HCT116 (cell line): ENCODE measurements around the gene CNTROB. TPM values are rescaled to one million over a fixed set of nuclear protein-coding genes. Genes with fewer than 3 reads are reported as not detected.

ENCODE experiments used
- ATAC-seq: fragments of 200-7000 bp; cut with Tn5 transposase; 2 replicates; pipeline ENCODE4 v1.9.1; 2020; ENCODE audit warnings: mild to moderate bottlenecking, moderate library complexity
- BruUV-seq: library from RNA; stranded (reverse); fragments of 400-500 nt; replicated peaks from 2 replicates; lab custom pipeline; 2021; lab: Mats Ljungman, UMichigan
- CTCF ChIA-PET: fragments of 300-600 bp; sonication (Branson Sonifier 250); formaldehyde crosslinking; loops from one replicate; lab custom pipeline; 2021; ENCODE audit warnings: antibody characterized with exemption; lab: Charles Lee
- POLR2A ChIA-PET: fragments of 300-600, 350-600 bp; sonication (Branson Sonifier 250); formaldehyde crosslinking; loops from one replicate; lab custom pipeline; 2021; ENCODE audit warnings: antibody characterized with exemption; lab: Charles Lee
- RAD21 ChIA-PET, 2 experiments: fragments of 300-600 bp; sonication (Branson Sonifier 250); formaldehyde crosslinking; loops; one replicate each; lab custom pipeline; 2023; ENCODE audit warnings: low total read pairs in 2 of 2; ENCODE audit not compliant: uncharacterized antibody in 2 of 2, unreplicated experiment in 2 of 2, low non-redundant PET in 1 of 2; lab: Charles Lee
- DNase-seq: peaks from one replicate; pipeline ENCODE4 v3.0.0-alpha.2; 2010; ENCODE audit warnings: low read depth, low spot score
- H2AFZ ChIP-seq: fragments of 200-600 bp; shearing (Covaris generic), sonication (generic); 2 replicates; pipeline ENCODE4 v1.6.1; 2017; ENCODE audit warnings: low read depth, mixed run types, mixed read lengths, antibody characterized with exemption, low read length; ENCODE audit not compliant: poor library complexity, severe bottlenecking
- H3K27ac ChIP-seq: 2 replicates; pipeline ENCODE4 v1.5.1; 2012; ENCODE audit warnings: low read depth, low read length
- H3K27me3 ChIP-seq: fragments of 200-600 bp; sonication (generic); 2 replicates; pipeline ENCODE4 v1.6.1; 2016; ENCODE audit warnings: mixed run types, low read length, mixed read lengths; ENCODE audit not compliant: insufficient read depth
- H3K36me3 ChIP-seq, 2 experiments: fragments of 200-500 bp in 1 of 2; fragments of 200-600 bp in 1 of 2; sonication (Bioruptor generic) in 1 of 2; sonication (generic) in 1 of 2; 2 replicates each; pipeline versions ENCODE4 v1.5.1 to v1.6.1; 2014 to 2016; ENCODE audit warnings: low read length in 2 of 2, inconsistent platforms in 1 of 2, mixed read lengths in 1 of 2, mixed run types in 1 of 2; ENCODE audit not compliant: insufficient read depth in 2 of 2, control insufficient read depth in 1 of 2
- H3K4me1 ChIP-seq, 2 experiments: fragments of 200-600 bp in 1 of 2; sonication (generic) in 1 of 2; 2 replicates each; pipeline versions ENCODE4 v1.5.1 to v1.6.1; 2012 to 2017; ENCODE audit warnings: low read length in 2 of 2, inconsistent platforms in 1 of 2, mild to moderate bottlenecking in 1 of 2, mixed read lengths in 1 of 2, mixed run types in 1 of 2, moderate library complexity in 1 of 2; ENCODE audit not compliant: insufficient read depth in 2 of 2, control insufficient read depth in 1 of 2
- H3K4me2 ChIP-seq: fragments of 200-600 bp; sonication (generic); 2 replicates; pipeline ENCODE4 v1.6.1; 2017; ENCODE audit warnings: mixed run types, low read length, mixed read lengths
- H3K4me3 ChIP-seq, 2 experiments: fragments of 200-600 bp in 1 of 2; sonication (generic) in 1 of 2; replicated peaks in 1 of 2; 2 replicates each; pipeline ENCODE4 v1.5.1; 2011 to 2016; ENCODE audit warnings: low read length in 2 of 2, control low read depth in 1 of 2, low read depth in 1 of 2, mild to moderate bottlenecking in 1 of 2, mixed read lengths in 1 of 2, mixed run types in 1 of 2
- H3K79me2 ChIP-seq: fragments of 200-600 bp; sonication (generic); 2 replicates; pipeline ENCODE4 v1.6.1; 2017; ENCODE audit warnings: mild to moderate bottlenecking, mixed run types, low read length, moderate library complexity, mixed read lengths; ENCODE audit not compliant: insufficient read depth
- H3K9ac ChIP-seq: fragments of 200-600 bp; sonication (generic); 2 replicates; pipeline ENCODE4 v1.6.1; 2016; ENCODE audit warnings: low read length, mixed read lengths
- H3K9me2 ChIP-seq: fragments of 200-600 bp; sonication (generic), shearing (Covaris generic); 2 replicates; pipeline ENCODE4 v1.6.1; 2017; ENCODE audit warnings: mixed run types, mild to moderate bottlenecking, moderate library complexity; ENCODE audit not compliant: insufficient read depth
- H3K9me3 ChIP-seq, 2 experiments: fragments of 200-500 bp in 1 of 2; fragments of 200-600 bp in 1 of 2; sonication (Bioruptor generic) in 1 of 2; sonication (generic) in 1 of 2; 2 replicates each; pipeline ENCODE4 v1.6.1; 2014 to 2017; ENCODE audit warnings: low read length in 2 of 2, mixed read lengths in 2 of 2, inconsistent platforms in 1 of 2, low read depth in 1 of 2, mild to moderate bottlenecking in 1 of 2, mixed run types in 1 of 2, moderate library complexity in 1 of 2; ENCODE audit not compliant: control insufficient read depth in 1 of 2, insufficient read depth in 1 of 2
- H4K20me1 ChIP-seq: fragments of 200-600 bp; sonication (generic), shearing (Covaris generic); 2 replicates; pipeline ENCODE4 v1.6.1; 2017; ENCODE audit warnings: mixed run types, mild to moderate bottlenecking, moderate library complexity; ENCODE audit not compliant: insufficient read depth
- CBX3 ChIP-seq: IDR thresholded peaks from 2 replicates; pipeline ENCODE4 v1.6.1; 2012; ENCODE audit warnings: low read depth
- CEBPB ChIP-seq: IDR thresholded peaks from 2 replicates; pipeline ENCODE4 v1.6.1; 2012; ENCODE audit warnings: low read depth
- CTCF ChIP-seq, 3 experiments: fragments of 200-600 bp in 1 of 3; sonication (generic) in 1 of 3; IDR thresholded peaks in 2 of 3; conservative IDR thresholded peaks in 1 of 3; 2 replicates each; pipeline ENCODE4 v1.5.1; 2012 to 2017; ENCODE audit warnings: low read depth in 2 of 3, low read length in 2 of 3, antibody characterized with exemption in 1 of 3, borderline replicate concordance in 1 of 3, control low read depth in 1 of 3, mild to moderate bottlenecking in 1 of 3, mixed read lengths in 1 of 3, mixed run types in 1 of 3, moderate library complexity in 1 of 3; ENCODE audit not compliant: insufficient read depth in 1 of 3
- ELF1 ChIP-seq: IDR thresholded peaks from 2 replicates; pipeline ENCODE4 v1.6.1; 2012; ENCODE audit warnings: low read depth, borderline replicate concordance
- EZH2 ChIP-seq: fragments of 200-600 bp; sonication (generic); IDR thresholded peaks from 2 replicates; pipeline ENCODE4 v1.6.1; 2017; ENCODE audit warnings: antibody characterized with exemption, mixed run types
- EZH2phosphoT487 ChIP-seq: fragments of 200-600 bp; IDR thresholded peaks from 2 replicates; pipeline ENCODE4 v1.6.1; 2018; ENCODE audit warnings: antibody characterized with exemption, borderline replicate concordance
- FOSL1 ChIP-seq: IDR thresholded peaks from 2 replicates; pipeline ENCODE4 v1.6.1; 2012; ENCODE audit warnings: low read depth
- JUND ChIP-seq: IDR thresholded peaks from 2 replicates; pipeline ENCODE4 v1.6.1; 2012
- POLR2A ChIP-seq: IDR thresholded peaks from 2 replicates; pipeline ENCODE4 v1.7.0; 2011; ENCODE audit warnings: borderline replicate concordance; ENCODE audit not compliant: insufficient read depth, insufficient read length; ENCODE audit errors: extremely low read depth
- POLR2AphosphoS5 ChIP-seq: IDR thresholded peaks from 2 replicates; pipeline ENCODE4 v1.6.1; 2011; ENCODE audit warnings: mild to moderate bottlenecking, low read depth, low read length, moderate library complexity
- SIN3A ChIP-seq: IDR thresholded peaks from 2 replicates; pipeline ENCODE4 v1.6.1; 2012; ENCODE audit warnings: low read depth
- SP1 ChIP-seq: IDR thresholded peaks from 2 replicates; pipeline ENCODE4 v1.6.1; 2012; ENCODE audit warnings: low read depth
- TCF7L2 ChIP-seq: IDR thresholded peaks from 2 replicates; pipeline ENCODE4 v1.7.0; 2011; ENCODE audit warnings: borderline replicate concordance, inconsistent platforms; ENCODE audit not compliant: insufficient read depth, insufficient read length; ENCODE audit errors: extremely low read depth
- YY1 ChIP-seq: IDR thresholded peaks from 2 replicates; pipeline ENCODE4 v1.6.1; 2011; ENCODE audit warnings: low read length, low read depth, moderate library complexity, mild to moderate bottlenecking; ENCODE audit not compliant: insufficient replicate concordance; ENCODE audit errors: extremely low read depth
- ZFX ChIP-seq: fragments of 450-650 bp; IDR thresholded peaks from 2 replicates; pipeline ENCODE4 v1.6.1; 2017
- ZNF274 ChIP-seq: fragments of 200-500 bp; sonication (Bioruptor generic); IDR thresholded peaks from 2 replicates; pipeline ENCODE4 v1.6.1; 2014; ENCODE audit warnings: mild to moderate bottlenecking, low read depth, low read length, inconsistent platforms
- intact Hi-C: fragments of 100-400 bp; cut with micrococcal nuclease; formaldehyde crosslinking; loops from 2 replicates; pipeline ENCODE4 v1.10.0; 2022
- total RNA-seq: library from RNA; stranded (reverse); gene quantifications from one replicate; pipeline ENCODE4 v1.2.1, GENCODE V29; 2021; ENCODE audit not compliant: unreplicated experiment
- TF ChIP-seq, protein P1 (sequence below): IDR thresholded peaks from 2 replicates; pipeline ENCODE4 v1.6.1; 2012; ENCODE audit warnings: low read depth
- TF ChIP-seq, protein P2 (sequence below): IDR thresholded peaks from 2 replicates; pipeline ENCODE4 v1.6.1; 2011; ENCODE audit warnings: mild to moderate bottlenecking, low read length, moderate library complexity; ENCODE audit not compliant: insufficient replicate concordance; ENCODE audit errors: extremely low read depth

The CNTROB gene
- total RNA-seq, 1 experiment from 2014 or later: 54.6 TPM

DNA sequence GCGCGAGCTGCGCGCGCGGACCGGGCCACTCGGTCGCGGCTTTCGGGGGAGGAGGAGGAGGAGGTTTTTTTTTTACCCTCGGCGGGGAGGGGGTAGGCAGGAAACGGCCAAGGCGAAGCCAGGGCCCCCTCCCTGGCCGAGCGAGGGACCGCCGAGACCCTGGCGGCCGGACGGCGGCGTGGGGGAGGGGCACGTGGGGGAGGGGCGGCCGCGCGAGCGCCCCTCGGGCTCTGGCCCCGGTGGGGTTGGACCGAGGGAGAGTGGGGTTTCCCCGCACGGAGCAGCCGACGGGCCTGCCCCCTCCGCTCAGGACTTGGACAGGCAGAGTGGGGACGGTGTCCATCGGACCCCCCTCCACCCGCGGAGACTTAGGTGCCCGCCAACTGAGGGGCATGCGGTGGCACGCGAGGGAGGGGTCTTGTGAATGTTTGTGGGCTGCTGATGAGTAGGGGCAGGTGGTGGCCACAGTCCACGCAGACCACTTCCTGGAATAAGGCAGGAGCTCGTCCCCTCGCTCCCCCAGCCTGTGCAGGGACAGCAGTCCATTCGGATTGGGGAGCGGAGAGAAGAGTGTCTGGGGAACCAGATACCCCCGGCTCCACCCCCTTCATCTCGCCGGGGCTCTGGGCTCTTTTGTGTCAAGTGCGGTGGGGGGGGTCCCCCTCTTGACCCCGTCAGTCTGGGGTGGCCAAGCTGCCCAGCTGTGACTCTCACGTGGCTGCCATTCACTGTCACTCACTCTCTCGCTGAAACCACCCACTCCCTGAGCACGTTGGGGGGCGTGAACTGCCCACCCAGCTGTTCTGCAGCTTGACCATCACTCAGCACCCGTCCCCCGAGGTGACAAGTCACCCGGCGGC is 46.4 kb upstream of the CNTROB start:
- no TSS peak for BruUV-seq
- ChIA-PET CTCF (interaction anchor here (0.8 to 1.0 kb wide), 3 partner anchors 19 to 29 kb away, joined by 3 read pairs; partner anchors contain the start of gene NAA38), RAD21 (interaction anchor here in 1 of 2 experiments (0.5 kb wide), 1 partner anchor 46 kb away, joined by 3 read pairs; the partner anchor contains the start of gene TRAPPC1), POLR2A (no interaction called here)
- H3K27ac ChIP-seq: peak overlapping the region; percentile 97
- no peaks in the 10 kb centered on the region for H3K9me2 ChIP-seq
- peak overlapping the region; percentile 86 for H3K9ac ChIP-seq
- peaks cover 33% of the 10 kb centered on the region for H3K79me2 ChIP-seq
- intact Hi-C loops: loop anchor here (2.0 kb wide), 1 partner anchor 51 kb away; the partner anchor contains the start of gene KDM6B
- H3K4me1 ChIP-seq: peaks cover 39 to 53% of the 10 kb centered on the region in 2 experiments
- ATAC-seq: peak; percentile 28
- no peaks in the 10 kb centered on the region for H4K20me1 ChIP-seq
- peaks cover 3 to 8% of the 10 kb centered on the region in 2 experiments; a peak in 2 of 4 replicates for H3K36me3 ChIP-seq
- H3K4me2 ChIP-seq: peak overlapping the region; percentile 99
- H3K27me3 ChIP-seq: no peaks in the 10 kb centered on the region
- H2AFZ ChIP-seq: no peak overlapping the region
- no peak for DNase-seq
- peak overlapping the region; percentile 56 to 82 for H3K4me3 ChIP-seq
- H3K9me3 ChIP-seq: no peaks in the 10 kb centered on the region
- TF ChIP-seq CEBPB (no peak), ZNF274 (no peak), CBX3 (no peak), POLR2A (no peak), POLR2AphosphoS5 (no peak), CTCF (IDR thresholded peaks at IDR 0.05 in 2 of 3, conservative IDR thresholded peaks at IDR 0.05 in 1 of 3; ENCODE audit: borderline replicate concordance in 1 of 3, insufficient read depth in 1 of 3, low read depth in 2 of 3, low read length in 2 of 3) (no peak), ZFX (peak; percentile 30; the same call in 1 of the 2 replicates), TCF7L2 (peak; percentile 54), YY1 (no peak), SP1 (no peak), EZH2phosphoT487 (no peak), ELF1 (no peak), SIN3A (no peak; the same call in 1 of the 2 replicates), FOSL1 (no peak), JUND (no peak), EZH2 (no peak)
- TF ChIP-seq, protein P1, sequence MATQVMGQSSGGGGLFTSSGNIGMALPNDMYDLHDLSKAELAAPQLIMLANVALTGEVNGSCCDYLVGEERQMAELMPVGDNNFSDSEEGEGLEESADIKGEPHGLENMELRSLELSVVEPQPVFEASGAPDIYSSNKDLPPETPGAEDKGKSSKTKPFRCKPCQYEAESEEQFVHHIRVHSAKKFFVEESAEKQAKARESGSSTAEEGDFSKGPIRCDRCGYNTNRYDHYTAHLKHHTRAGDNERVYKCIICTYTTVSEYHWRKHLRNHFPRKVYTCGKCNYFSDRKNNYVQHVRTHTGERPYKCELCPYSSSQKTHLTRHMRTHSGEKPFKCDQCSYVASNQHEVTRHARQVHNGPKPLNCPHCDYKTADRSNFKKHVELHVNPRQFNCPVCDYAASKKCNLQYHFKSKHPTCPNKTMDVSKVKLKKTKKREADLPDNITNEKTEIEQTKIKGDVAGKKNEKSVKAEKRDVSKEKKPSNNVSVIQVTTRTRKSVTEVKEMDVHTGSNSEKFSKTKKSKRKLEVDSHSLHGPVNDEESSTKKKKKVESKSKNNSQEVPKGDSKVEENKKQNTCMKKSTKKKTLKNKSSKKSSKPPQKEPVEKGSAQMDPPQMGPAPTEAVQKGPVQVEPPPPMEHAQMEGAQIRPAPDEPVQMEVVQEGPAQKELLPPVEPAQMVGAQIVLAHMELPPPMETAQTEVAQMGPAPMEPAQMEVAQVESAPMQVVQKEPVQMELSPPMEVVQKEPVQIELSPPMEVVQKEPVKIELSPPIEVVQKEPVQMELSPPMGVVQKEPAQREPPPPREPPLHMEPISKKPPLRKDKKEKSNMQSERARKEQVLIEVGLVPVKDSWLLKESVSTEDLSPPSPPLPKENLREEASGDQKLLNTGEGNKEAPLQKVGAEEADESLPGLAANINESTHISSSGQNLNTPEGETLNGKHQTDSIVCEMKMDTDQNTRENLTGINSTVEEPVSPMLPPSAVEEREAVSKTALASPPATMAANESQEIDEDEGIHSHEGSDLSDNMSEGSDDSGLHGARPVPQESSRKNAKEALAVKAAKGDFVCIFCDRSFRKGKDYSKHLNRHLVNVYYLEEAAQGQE: no peak
- TF ChIP-seq, protein P2, sequence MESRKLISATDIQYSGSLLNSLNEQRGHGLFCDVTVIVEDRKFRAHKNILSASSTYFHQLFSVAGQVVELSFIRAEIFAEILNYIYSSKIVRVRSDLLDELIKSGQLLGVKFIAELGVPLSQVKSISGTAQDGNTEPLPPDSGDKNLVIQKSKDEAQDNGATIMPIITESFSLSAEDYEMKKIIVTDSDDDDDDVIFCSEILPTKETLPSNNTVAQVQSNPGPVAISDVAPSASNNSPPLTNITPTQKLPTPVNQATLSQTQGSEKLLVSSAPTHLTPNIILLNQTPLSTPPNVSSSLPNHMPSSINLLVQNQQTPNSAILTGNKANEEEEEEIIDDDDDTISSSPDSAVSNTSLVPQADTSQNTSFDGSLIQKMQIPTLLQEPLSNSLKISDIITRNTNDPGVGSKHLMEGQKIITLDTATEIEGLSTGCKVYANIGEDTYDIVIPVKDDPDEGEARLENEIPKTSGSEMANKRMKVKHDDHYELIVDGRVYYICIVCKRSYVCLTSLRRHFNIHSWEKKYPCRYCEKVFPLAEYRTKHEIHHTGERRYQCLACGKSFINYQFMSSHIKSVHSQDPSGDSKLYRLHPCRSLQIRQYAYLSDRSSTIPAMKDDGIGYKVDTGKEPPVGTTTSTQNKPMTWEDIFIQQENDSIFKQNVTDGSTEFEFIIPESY: no peak
